B cell (primary cell): ENCODE data around the gene SLC4A3. TPM values are rescaled to one million over a fixed set of nuclear protein-coding genes. Genes with fewer than 3 reads are reported as not detected.

Experiments used
- ATAC-seq: fragments of 200-7000 bp; cut with Tn5 transposase; one replicate; pipeline ENCODE4 v1.10.0; 2021; ENCODE audit warnings: low read depth, mild to moderate bottlenecking, moderate number of reproducible peaks, moderate library complexity
- CTCF ChIA-PET: fragments of 350-600 bp; sonication (Branson Sonifier 250); formaldehyde crosslinking; loops from one replicate; lab custom pipeline; 2021; ENCODE audit warnings: antibody characterized with exemption, inconsistent platforms; lab: Charles Lee
- POLR2A ChIA-PET: fragments of 350-600 bp; sonication (Branson Sonifier 250); formaldehyde crosslinking; loops from one replicate; lab custom pipeline; 2021; ENCODE audit warnings: antibody characterized with exemption; lab: Charles Lee
- DNase-seq: peaks from one replicate; pipeline ENCODE4 v3.0.0; 2013
- H2AFZ ChIP-seq: 2 replicates; pipeline ENCODE4 v1.6.1; 2012; ENCODE audit warnings: mild to moderate bottlenecking, low read depth, low read length; ENCODE audit not compliant: insufficient read depth, poor library complexity, severe bottlenecking
- H3K27ac ChIP-seq, 2 donors: 1 replicate in 1 of 2; 2 replicates in 1 of 2; pipeline ENCODE4 v1.5.1; 2012 to 2013; ENCODE audit warnings: low read length in 2 of 2, mild to moderate bottlenecking in 2 of 2, moderate library complexity in 1 of 2
- H3K27me3 ChIP-seq, 4 experiments: fragments of 200-600 bp in 1 of 4; sonication (generic) in 1 of 4; replicated peaks in 1 of 4; 1 replicate in 2 of 4; 2 replicates in 2 of 4; pipeline versions ENCODE4 v1.6.1 to v1.7.0; 2013 to 2016; ENCODE audit warnings: low read length in 3 of 4, mild to moderate bottlenecking in 2 of 4, mixed read lengths in 1 of 4, moderate library complexity in 1 of 4; ENCODE audit not compliant: insufficient read depth in 4 of 4, control insufficient read depth in 3 of 4; ENCODE audit errors: control extremely low read depth in 1 of 4
- H3K36me3 ChIP-seq, 2 experiments: replicated peaks in 1 of 2; 1 replicate in 1 of 2; 2 replicates in 1 of 2; pipeline versions ENCODE4 v1.6.1 to v1.7.1; 2013; ENCODE audit warnings: low read length in 1 of 2; ENCODE audit not compliant: insufficient read depth in 2 of 2, control insufficient read depth in 1 of 2; ENCODE audit errors: control extremely low read depth in 1 of 2, extremely low read depth in 1 of 2
- H3K4me1 ChIP-seq, 2 donors: fragments of 200-600 bp in 1 of 2; sonication (generic) in 1 of 2; 1 replicate in 1 of 2; 2 replicates in 1 of 2; pipeline versions ENCODE4 v1.5.1 to v1.6.1; 2013 to 2017; ENCODE audit warnings: low read length in 2 of 2; ENCODE audit not compliant: control insufficient read depth in 2 of 2, insufficient read depth in 2 of 2
- H3K4me2 ChIP-seq: replicated peaks from 2 replicates; pipeline ENCODE3; 2012; ENCODE audit warnings: mild to moderate bottlenecking, low read depth, low read length; ENCODE audit not compliant: poor library complexity, severe bottlenecking
- H3K4me3 ChIP-seq, 5 experiments: fragments of 200-600 bp in 1 of 5; sonication (generic) in 1 of 5; 1 replicate in 3 of 5; 2 replicates in 2 of 5; pipeline versions ENCODE4 v1.5.1 to v1.7.0; 2011 to 2016; ENCODE audit warnings: low read length in 4 of 5, mild to moderate bottlenecking in 4 of 5, low read depth in 2 of 5, control low read depth in 1 of 5, moderate library complexity in 1 of 5; ENCODE audit not compliant: insufficient read depth in 1 of 5; ENCODE audit errors: control extremely low read depth in 1 of 5, extremely low read depth in 1 of 5
- H3K79me2 ChIP-seq: fragments of 200-600 bp; sonication (generic); one replicate; pipeline ENCODE4 v1.6.0; 2016; ENCODE audit warnings: low read length; ENCODE audit not compliant: control insufficient read depth, insufficient read depth
- H3K9ac ChIP-seq: fragments of 200-600 bp; sonication (generic); 2 replicates; pipeline ENCODE4 v1.6.1; 2017; ENCODE audit warnings: mild to moderate bottlenecking, low read length, moderate library complexity
- H3K9me3 ChIP-seq, 3 donors: one replicate each; pipeline versions ENCODE4 v1.6.1 to v1.7.1; 2013; ENCODE audit warnings: low read length in 2 of 3; ENCODE audit not compliant: control insufficient read depth in 2 of 3, insufficient read depth in 1 of 3; ENCODE audit errors: control extremely low read depth in 1 of 3
- H4K20me1 ChIP-seq: 2 replicates; pipeline ENCODE4 v1.6.0; 2012; ENCODE audit warnings: mild to moderate bottlenecking, low read length; ENCODE audit not compliant: insufficient read depth, control insufficient read depth, poor library complexity, severe bottlenecking
- H3K27ac Mint-ChIP-seq: one replicate; pipeline ENCODE4 v1.8.0; 2021; ENCODE audit warnings: mixed read lengths
- H3K27me3 Mint-ChIP-seq: one replicate; pipeline ENCODE4 v1.8.0; 2021; ENCODE audit warnings: mixed read lengths
- H3K4me1 Mint-ChIP-seq: one replicate; pipeline ENCODE4 v1.8.0; 2021; ENCODE audit warnings: mixed read lengths
- H3K4me3 Mint-ChIP-seq: one replicate; pipeline ENCODE4 v1.8.0; 2021; ENCODE audit warnings: mixed read lengths
- H3K9me3 Mint-ChIP-seq: one replicate; pipeline ENCODE4 v1.8.0; 2022; ENCODE audit warnings: mixed read lengths; ENCODE audit not compliant: insufficient read depth
- CTCF ChIP-seq: fragments of 200-600 bp; IDR thresholded peaks from one replicate; pipeline ENCODE4 v1.8.0; 2022; ENCODE audit warnings: antibody characterized with exemption, mild to moderate bottlenecking
- EZH2 ChIP-seq: IDR thresholded peaks from 2 replicates; pipeline ENCODE4 v1.6.1; 2012; ENCODE audit warnings: borderline replicate concordance, low read depth, mild to moderate bottlenecking, moderate library complexity, low read length; ENCODE audit not compliant: insufficient read depth, poor library complexity, severe bottlenecking
- WGBS: methylation state at CpG from one replicate; pipeline ENCODE4 v1.1.5; 2013; ENCODE audit warnings: missing lambda C conversion rate; ENCODE audit not compliant: insufficient coverage; 5-methylcytosine and 5-hydroxymethylcytosine counted together
- intact Hi-C: fragments of 100-400 bp; cut with micrococcal nuclease; formaldehyde crosslinking; loops from one replicate; pipeline ENCODE4 v1.10.0; 2022
- polyA plus RNA-seq: library from polyadenylated mRNA; depleted of rRNA; stranded (reverse); fragments of >200 nt; gene quantifications from 2 replicates; pipeline ENCODE4 v1.2.3, GENCODE V29; 2012
- total RNA-seq, 2 donors: library from RNA; stranded (reverse); fragments of 120-200 nt in 1 of 2; gene quantifications; 1 replicate in 1 of 2; 2 replicates in 1 of 2; pipeline versions ENCODE4 v1.2.3 to v1.2.4, GENCODE V29; 2013 to 2022

The SLC4A3 gene
- total and polyA plus RNA-seq, 2 donors (not counting 1 experiment from before 2014, with no cell fraction given), result 0.16 TPM; not detected in 1

DNA sequence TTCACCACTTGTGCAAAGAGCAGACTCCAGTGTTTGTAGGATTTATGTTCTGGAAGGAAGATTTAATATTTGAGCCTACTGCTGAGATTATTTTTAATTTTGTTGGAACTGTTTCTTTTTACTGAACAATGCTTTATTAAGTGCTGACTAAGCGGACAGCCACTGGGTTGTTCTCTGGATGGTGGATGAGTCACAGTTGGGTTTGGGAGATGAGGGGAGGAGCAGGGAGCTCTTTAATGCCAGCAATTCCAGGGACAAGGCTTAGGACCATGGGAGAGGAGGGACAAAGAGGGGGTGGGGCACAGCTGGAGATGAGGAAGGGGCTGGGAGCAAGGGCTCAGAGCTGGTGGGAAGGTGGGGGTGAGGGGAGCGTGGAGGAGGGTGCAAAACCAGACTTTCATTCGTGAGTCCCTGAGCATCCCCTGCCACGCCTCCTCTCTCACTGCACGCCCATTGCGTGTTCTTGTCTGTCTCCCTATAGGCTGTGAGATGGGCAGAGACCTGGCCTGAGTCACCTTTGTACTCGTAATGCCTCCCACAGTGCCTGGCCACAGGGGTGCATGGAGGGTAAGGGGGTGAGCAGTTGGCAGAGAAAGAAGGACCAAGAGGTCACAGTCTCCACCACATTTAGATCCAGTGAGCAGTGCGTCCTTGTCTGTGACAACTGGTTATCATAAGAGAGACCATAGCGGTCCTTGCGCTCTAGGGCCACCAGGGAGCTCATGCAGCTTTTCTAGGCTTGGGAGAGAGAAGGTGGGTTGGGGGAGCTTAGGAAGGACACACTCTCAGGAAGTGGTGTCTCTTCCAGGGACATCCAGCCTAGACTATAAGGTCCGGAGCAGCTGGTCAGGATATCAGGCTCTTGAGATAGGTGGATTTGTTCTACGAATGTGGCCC lies 18.4 kb downstream of the SLC4A3 start:
- no peak overlapping the region for H3K4me3 ChIP-seq
- no peak for DNase-seq
- H3K36me3 ChIP-seq, result no peaks in the 10 kb centered on the region
- intact Hi-C loops, result no loop called here
- no peak overlapping the region for H3K27ac ChIP-seq
- H3K9ac ChIP-seq, result no peak overlapping the region
- TF ChIP-seq EZH2 (no peak), CTCF (no peak)
- peaks cover 0 to 52% (median 22%) of the 10 kb centered on the region in 4 experiments for H3K27me3 ChIP-seq
- Mint-ChIP-seq H3K9me3 (no peaks in the 10 kb centered on the region), H3K4me3 (no peak overlapping the region), H3K27ac (no peak overlapping the region), H3K4me1 (peaks cover 15% of the 10 kb centered on the region), H3K27me3 (peaks cover 48% of the 10 kb centered on the region)
- no peak overlapping the region for H3K4me2 ChIP-seq
- H2AFZ ChIP-seq, result no peak overlapping the region
- H3K9me3 ChIP-seq, result no peaks in the 10 kb centered on the region
- H3K79me2 ChIP-seq, result no peaks in the 10 kb centered on the region
- ATAC-seq, result no peak
- peaks cover 8 to 17% of the 10 kb centered on the region in 2 donors for H3K4me1 ChIP-seq
- 88% methylated on average over 9 of the region's 12 CpGs for WGBS
- no peaks in the 10 kb centered on the region for H4K20me1 ChIP-seq
- ChIA-PET POLR2A (interaction anchor here (0.5 kb wide), 1 partner anchor 39 kb away, joined by 6 read pairs; no protein-coding TSS in a partner anchor), CTCF (interaction anchor here (1.0 kb wide), 1 partner anchor 48 kb away, joined by 4 read pairs; the partner anchor contains the start of gene STK11IP)

DNA sequence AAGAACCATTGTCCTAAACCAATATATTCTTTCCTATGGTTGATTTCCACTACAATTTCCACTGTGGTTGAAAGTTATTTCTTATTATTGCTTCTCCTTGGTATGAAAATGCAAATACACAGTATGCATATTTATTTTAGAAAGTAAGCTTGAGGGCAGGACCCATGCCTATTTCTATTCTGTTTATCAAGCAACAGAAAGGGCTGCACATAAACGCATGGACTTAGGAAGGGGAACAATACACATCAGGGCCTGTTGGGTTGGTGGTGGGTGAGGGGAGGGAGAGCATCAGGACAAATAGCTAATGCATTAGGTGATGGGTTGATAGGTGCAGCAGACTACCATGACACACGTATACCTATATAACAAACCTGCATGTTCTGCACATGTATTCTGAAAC lies 20.7 kb downstream of the SLC4A3 start:
- Histone ChIP-seq H2AFZ (no peak overlapping the region), H3K9me3 (peaks cover 2 to 4% (median 3%) of the 10 kb centered on the region in 3 donors), H3K4me3 (no peak overlapping the region), H3K9ac (no peak overlapping the region), H3K27me3 (peaks cover 0 to 54% (median 24%) of the 10 kb centered on the region in 4 experiments), H4K20me1 (no peaks in the 10 kb centered on the region), H3K27ac (no peak overlapping the region), H3K4me2 (no peak overlapping the region), H3K4me1 (peaks cover 2% of the 10 kb centered on the region in 2 donors), H3K79me2 (no peaks in the 10 kb centered on the region), H3K36me3 (no peaks in the 10 kb centered on the region)
- no peak overlapping the region for H3K27ac Mint-ChIP-seq
- no peak overlapping the region for H3K4me3 Mint-ChIP-seq
- intact Hi-C loops, result no loop called here
- ATAC-seq, result no peak
- TF ChIP-seq CTCF (no peak), EZH2 (no peak)
- ChIA-PET POLR2A (no interaction called here), CTCF (no interaction called here)
- H3K27me3 Mint-ChIP-seq, result peaks cover 57% of the 10 kb centered on the region
- no peak for DNase-seq
- peaks cover 2% of the 10 kb centered on the region for H3K4me1 Mint-ChIP-seq
- peaks cover 5% of the 10 kb centered on the region for H3K9me3 Mint-ChIP-seq
- WGBS, result no CpG with 5 or more reads among the region's 2 CpGs
